Vagina (tissue), 2 donors: ENCODE data around the gene OR6C70.
"Not testable (repeated sequence)": the region's sequence is repeated elsewhere in the genome, so short reads cannot be mapped to it uniquely, and the experiment has no call there.

ENCODE experiments used
- CTCF ChIP-seq, 3 experiments: fragments of 450-650 bp in 2 of 3; fragments of 200-600 bp in 1 of 3; sonication (generic) in 1 of 3; IDR thresholded peaks; one replicate each; pipeline ENCODE4 v1.5.1; 2017 to 2019; ENCODE audit warnings: antibody characterized with exemption in 3 of 3, mild to moderate bottlenecking in 2 of 3, moderate library complexity in 2 of 3
- POLR2A ChIP-seq, 2 donors: fragments of 450-650 bp; IDR thresholded peaks; one replicate each; pipeline ENCODE4 v1.6.1; 2017; ENCODE audit warnings: antibody characterized with exemption in 2 of 2, mild to moderate bottlenecking in 2 of 2, moderate library complexity in 2 of 2
- POLR2AphosphoS5 ChIP-seq, 2 donors: sonication (generic); formaldehyde crosslinking; IDR thresholded peaks; one replicate each; pipeline ENCODE4 v1.9.0; 2017; ENCODE audit warnings: antibody characterized with exemption in 2 of 2, mild to moderate bottlenecking in 2 of 2, low read depth in 1 of 2; ENCODE audit not compliant: insufficient read depth in 1 of 2

- TF ChIP-seq CTCF (IDR thresholded peaks at IDR 0.05); POLR2A (IDR thresholded peaks at IDR 0.05); POLR2AphosphoS5 (IDR thresholded peaks at IDR 0.05; ENCODE audit: insufficient read depth in 1 of 2, low read depth in 1 of 2): not testable (repeated sequence)
Measured at GRCh38 chr12:55479136-55479535, 9.2 kb upstream of the OR6C70 start.
